ENCODE data around the gene APOA5. TPM values are rescaled to one million over a fixed set of nuclear protein-coding genes. Genes with fewer than 3 reads are reported as not detected.

The APOA5 gene
- total RNA-seq, 1 donor = not detected

Other genes with a start within 250 kb of the APOA5 start
- 13.9 and 16.8 TPM in 2 replicates for gene BUD13, start 18.9 kb downstream of the APOA5 start, total RNA-seq
- 22.9 and 29.4 TPM in 2 replicates for gene ZPR1, start 3.9 kb downstream of the APOA5 start, total RNA-seq
- gene APOA4, start 31.4 kb upstream of the APOA5 start, total RNA-seq = not detected in 2 replicates
- gene APOC3, start 38.0 kb upstream of the APOA5 start, total RNA-seq = not detected in 2 replicates
- not detected in 2 replicates for gene APOA1, start 45.7 kb upstream of the APOA5 start, total RNA-seq

Measured in fibroblast of villous mesenchyme (primary cell).